Activated CD8-positive, alpha-beta memory T cell treated with anti-CD3 and anti-CD28 coated beads, Interleukin-2, amount 50 U/mL, for 1 hour (primary cell): ENCODE results near the gene ZNF581.

Source experiments
- DNase-seq: peaks from one replicate; pipeline ENCODE4 v3.0.0-alpha.2; 2020; ENCODE audit errors: extremely low read depth

ZNF581 gene

DNA sequence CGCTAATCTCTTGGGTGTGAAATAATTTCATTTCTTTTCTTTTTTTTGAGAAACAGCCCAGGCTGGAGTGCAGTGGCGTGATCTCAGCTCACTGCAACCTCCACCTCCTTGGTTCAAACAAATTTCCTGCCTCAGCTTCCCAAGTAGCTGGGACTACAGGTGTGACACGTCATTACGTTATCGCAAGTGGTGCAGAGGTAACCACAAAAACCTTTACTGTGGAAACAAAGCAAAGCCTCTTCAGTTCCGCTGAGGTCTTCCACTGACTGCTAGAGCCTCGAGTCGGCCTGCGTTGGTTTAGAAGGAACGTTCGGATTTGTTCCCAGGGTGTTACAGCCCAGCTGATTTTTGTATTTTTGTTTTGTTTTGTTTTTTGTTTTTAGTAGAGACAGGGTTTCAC lies 17.1 kb upstream of the ZNF581 start:
- no peak for DNase-seq

DNA sequence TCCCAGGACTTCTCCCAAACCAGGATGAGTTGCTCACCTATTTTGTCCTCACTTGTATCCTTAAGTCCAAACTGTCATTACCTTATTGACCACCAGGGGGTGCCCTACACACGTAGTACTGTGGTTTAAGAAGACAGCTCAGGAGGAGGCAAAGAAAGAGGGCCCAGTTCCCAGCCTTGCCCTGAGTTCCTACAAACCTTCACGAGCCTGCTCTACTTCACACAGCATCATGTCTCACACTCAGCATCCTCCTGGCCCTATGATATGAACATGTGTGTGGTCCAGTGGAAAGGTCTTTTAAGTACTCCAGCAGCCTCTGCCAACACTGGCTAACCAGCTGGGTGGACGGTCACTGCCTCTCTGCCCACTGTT lies 11.0 kb upstream of the ZNF581 start:
- peak; percentile 82 for DNase-seq

DNA sequence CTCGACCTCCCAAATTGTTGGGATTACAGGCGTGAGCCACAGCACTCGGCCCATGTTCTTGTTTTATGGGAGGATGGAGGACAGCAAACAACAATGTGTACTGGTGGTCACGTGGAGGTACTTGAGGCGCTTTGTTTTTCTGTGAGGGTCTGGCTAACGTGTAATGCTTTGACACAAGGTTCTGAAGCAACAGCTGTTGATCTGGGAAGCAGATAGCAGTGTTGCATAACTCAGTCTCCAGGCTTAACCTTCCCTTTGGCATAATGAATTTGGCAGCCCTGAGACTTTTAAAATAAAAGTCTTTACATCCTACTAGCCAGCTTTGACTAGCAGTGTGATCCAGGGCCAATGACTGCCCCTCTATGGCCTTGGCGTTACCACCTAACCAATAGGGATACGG lies 9.6 kb upstream of the ZNF581 start:
- no peak for DNase-seq

DNA sequence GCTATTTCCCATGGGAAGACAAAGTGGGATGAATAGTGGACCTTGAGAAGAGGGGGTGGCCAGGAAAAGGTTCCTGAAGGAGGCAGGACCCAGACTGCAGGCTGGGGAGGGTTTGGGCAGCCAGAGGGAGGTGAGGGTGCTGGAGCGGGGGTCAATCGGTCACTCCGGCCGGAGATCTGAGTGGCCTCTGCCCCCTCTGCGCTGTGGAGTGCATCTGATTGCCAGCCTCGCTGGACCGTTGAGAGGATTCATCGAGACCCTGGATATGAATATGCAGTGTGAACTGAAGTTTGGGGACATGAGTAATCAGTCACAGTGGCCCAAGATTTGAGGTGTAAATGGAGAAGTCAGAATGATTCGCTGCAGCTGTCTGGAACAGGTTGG lies 8.1 kb upstream of the ZNF581 start:
- DNase-seq: no peak

DNA sequence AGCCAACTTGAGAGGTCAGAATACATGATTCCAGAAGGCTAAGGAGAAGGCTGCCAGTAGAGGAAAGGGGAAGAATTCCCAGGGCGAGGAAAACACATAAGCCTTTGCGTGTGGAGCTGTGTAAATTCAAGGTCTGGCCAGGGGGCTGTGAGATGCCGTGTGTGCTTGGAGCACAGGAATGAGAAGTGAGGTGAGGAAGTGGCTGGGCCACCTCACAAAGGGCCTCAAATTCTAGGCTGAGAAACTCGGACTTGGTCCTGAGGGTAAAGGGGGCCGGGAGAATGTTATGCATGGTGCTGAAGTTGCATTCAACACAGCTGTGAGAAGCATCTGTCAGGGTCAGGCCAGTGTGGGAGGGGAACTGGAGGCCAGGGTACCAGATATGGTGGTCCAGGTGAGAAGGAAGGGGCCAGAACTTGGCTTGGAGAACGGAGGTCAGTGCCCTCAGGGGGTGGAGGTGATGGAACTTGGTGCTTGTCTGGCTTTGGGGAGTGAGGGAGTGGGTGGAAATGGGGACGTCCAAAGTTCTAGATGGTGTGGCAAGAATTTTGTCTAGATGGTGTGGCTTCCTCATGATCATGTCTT lies 7.5 kb upstream of the ZNF581 start:
- no peak for DNase-seq

DNA sequence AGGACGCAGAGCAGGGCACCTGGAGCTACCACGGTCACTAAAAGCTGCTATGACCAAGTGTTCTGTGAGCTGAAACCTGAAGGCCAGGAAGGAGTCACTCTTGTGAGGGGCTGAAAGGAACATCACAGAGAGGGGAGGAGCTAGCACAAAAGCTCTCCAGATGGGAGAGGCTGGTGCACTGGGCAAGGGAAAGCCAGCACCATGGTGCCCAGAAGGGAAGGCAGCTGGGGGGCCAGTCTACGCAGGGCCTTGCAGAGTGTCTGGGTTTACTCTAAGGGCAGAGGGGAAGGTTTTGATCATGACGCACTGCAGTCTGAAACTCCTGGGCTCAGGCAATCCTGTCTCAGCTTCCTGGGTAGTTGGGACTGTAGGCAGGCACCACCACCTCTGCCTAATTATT lies 6.7 kb upstream of the ZNF581 start:
- no peak for DNase-seq

DNA sequence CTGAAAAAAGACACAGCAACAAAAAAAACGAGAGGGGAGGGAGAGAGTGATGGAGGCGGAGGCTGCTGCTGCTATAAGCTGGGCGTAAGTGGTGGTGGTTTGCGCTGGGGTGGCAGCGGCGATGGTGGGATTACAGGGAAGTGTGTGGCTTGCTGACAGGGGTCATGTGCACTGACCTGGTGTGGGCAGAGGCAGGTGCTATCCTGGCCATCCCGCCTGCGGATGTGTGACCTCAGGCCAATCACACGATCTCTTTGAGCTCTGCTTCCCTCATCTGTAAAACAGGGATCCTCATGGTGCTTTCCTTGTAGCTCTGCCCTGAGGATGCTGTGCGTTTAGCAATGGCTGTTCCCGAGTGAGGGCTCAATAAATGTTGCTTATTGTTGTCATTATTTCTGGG lies 5.9 kb upstream of the ZNF581 start:
- DNase-seq: no peak

DNA sequence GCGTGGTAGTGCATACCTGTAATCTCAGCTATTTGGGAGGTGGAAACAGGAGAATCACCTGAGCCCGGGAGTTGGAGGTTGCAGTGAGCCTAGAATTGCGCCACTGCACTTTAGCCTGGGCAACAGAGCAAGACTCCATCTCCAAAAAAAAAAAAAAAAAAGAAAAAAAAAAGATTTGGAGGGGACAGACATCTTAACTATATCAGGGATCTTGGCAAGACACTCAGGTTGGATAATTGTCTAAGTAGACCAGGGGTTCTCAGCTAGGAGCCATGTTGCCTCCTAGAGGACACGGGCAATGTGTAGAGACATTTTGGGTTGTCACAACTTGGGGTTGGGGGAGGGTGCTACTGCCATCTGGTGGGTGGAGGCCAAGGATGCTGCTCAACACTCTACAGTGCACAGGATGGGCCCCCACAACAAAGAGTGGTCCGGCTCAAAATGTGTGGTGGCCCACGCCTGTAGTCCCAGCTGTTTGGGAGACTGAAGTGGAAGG lies 4.5 kb upstream of the ZNF581 start:
- no peak for DNase-seq

DNA sequence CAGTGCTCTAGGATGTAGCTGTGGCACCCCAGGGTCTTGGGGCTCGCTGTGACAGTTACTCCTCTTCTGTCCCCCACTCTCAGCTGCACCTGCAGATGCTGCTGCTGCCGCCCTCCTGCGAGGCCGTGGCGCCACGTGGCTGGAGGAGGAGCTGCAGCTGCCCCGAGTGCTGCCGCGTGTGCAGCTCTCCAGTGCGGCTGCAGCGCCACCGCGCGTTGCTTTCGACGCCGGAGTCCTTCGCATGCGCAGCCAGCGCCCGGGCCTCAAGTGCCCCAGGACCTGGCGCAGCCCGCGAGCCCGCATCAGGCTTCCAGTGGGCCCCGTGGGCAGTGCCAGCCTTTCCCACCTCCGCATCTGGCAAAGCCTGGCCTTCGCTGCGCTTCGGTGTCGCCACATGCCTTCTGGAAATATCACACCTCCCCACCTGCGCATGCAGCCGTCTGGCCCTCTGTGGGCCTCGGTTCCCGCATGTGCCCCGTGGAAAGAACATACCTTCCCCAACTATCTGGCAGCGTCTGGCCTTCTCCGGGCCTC lies 3.3 kb upstream of the ZNF581 start:
- no peak for DNase-seq

DNA sequence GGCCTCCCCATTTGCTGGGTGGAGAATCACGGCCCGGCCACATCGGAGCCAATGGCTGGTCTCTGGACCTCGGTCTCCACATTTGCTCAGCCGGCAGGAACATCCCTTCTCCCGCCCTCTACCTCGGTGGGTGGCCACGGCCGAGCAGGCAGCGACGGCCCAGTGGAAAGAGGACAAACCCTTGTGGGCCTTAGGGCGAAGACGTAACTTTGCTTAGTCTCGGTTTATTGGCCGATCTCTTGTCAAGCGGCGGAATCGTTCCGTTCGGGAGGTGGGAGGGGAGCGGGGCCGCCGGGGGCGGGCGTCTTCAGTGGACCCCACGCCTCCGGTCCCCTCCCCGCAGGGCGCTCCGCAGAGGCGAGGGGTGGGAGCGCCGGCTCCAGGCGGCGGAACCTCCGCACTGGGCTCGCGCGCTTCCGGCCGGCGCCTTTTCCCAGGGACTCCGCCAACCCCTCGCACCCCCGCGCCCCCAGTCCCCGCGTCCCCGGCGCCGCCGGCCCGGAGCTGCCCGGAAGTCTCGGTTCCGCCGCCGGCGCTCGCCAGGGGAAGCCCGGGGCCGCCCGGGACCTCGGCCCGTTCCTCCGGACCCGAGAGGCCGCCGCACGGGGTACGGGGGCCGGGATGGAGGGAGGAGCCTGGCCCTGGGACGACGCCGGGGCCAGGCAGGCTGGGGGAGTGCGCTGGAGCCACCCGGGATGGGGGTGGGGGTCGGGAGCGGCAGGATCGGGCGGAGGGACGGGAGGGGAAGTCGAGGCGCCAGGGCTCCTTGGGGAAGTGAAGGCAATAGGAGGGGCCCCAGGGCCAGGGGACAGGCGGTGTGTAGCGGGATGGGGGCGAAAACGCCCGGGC lies 2.6 kb upstream of the ZNF581 start, which contains the start of gene ZNF580:
Gene ZNF580, plus strand, starts transcription at position 426 of the 849 bp plus-strand sequence. CDS start 1,507 bp downstream, outside the sequence.
- no peak for DNase-seq

DNA sequence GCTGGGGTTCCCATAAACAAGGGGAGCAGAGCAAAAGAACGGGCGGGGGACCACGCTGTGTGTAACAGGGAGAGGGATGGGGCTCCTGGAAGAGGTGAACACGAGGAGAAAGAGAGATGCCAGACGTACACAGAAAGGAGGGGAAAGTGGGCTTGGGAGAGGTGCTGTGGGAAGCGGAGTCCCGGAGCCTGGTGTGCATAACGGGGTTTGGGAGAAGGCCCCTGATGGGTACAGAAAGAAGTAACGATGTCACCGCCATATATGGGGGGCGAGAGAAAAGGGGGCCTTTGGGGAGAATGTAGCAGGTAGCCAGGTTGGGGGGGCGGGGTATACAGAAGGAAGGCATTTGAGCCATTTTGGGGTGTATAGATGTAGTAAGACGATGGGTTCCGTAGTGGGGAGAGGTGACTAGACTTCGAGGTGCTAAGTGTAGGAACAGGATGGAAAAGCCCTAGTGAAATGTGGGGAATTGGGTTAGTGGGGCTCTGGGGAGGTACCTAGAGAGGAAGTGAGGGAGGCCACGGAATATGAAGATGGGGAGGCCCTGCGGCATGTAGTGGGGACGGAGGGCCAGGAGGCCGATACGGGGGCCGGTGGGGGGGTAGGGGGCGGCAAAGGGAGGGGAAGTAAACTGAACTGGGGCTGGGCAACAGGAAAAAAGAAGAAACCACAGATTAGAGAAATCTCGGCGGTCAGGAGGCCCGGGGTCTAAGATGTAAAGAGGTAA lies 1.9 kb upstream of the ZNF581 start:
- no peak for DNase-seq

DNA sequence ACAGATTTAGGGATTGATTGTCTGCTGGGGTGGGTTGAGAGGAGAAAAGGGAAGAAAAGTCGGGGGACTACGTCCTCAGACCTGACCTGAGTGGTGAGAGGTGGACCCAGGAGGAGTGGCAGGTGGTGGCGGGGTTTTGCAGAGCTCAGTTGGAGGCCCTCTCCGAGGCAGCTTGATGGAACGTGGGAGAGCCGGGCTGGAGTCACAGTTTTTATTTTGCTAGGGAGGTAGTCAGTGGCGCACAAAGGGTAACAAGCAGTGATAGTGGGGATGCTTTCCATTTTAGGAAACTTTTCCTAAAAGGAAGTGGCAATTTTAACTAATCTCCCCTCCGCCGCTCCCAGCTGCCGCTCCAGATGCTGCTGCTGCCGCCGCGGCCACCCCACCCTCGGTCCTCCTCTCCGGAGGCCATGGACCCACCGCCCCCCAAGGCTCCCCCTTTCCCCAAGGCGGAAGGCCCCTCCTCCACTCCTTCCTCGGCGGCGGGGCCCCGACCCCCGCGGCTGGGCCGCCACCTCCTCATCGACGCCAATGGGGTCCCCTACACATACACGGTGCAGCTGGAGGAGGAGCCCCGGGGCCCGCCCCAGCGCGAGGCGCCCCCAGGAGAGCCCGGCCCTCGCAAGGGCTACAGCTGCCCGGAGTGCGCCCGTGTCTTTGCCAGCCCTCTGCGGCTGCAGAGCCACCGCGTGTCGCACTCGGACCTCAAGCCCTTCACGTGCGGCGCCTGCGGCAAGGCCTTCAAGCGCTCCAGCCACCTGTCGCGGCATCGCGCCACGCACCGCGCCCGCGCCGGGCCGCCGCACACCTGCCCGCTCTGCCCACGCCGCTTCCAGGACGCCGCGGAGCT lies 1.1 kb upstream of the ZNF581 start:
- DNase-seq: no peak

DNA sequence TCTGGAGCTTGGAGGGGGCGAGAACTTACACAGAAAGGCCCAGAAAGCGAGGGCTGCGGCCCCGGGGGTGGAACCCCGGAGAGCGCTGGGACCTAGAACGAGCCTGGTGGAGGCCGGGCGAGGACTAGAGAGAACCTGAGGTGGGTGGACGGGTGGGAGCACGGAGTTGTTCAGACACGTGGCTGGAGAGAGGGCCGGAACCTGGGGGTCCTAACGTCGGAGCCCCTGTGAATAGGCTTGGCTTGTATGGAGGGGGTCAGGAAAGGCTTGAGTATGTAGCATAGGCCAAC lies 383 bp downstream of the ZNF581 start:
- no peak for DNase-seq

DNA sequence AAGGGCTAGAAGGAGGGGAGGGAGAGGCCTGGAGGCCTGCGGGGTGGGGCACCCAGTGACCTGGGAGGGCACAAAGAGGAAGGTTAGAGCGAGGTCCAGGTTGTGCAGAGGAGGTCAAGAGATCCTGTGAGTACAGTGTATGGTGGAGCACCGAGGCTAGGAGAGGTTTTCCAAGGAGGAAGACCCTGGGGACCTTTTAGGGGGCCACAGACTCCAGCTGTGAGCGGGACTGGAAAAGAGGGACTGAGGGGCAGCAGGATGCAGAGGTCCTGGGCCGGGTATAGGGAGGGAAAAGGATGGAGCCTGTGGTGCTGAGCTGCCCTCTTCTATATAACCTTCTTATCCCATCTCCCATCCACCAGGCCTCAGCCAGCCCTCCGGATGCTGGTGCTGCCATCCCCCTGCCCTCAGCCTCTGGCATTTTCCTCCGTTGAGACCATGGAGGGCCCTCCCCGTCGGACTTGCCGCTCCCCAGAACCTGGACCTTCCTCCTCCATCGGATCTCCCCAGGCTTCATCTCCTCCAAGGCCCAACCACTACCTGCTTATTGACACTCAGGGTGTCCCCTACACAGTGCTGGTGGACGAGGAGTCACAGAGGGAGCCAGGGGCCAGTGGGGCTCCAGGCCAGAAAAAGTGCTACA lies 863 bp downstream of the ZNF581 start:
- no peak for DNase-seq

DNA sequence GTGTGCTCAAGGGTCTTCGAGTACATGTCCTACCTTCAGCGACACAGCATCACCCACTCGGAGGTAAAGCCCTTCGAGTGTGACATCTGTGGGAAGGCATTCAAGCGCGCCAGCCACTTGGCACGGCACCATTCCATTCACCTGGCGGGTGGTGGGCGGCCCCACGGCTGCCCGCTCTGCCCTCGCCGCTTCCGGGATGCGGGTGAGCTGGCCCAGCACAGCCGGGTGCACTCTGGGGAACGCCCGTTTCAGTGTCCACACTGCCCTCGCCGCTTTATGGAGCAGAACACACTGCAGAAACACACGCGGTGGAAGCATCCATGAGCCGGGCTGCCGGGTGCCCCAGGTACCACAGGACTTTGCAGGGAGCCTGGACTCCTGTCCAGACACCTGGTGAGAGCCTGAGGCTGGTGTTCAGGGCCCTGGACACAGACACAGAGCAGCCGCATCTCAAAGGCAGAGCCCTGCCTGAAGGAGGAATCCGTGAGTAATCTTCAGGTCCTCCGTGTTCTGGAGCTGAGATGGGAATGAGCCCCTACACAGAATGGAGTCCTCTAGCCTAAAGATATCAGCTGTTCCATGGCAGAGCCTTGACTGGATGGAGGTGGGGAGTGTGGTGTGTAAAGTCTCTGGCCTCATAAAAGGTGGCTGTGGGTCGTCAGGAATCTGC lies 1.5 kb downstream of the ZNF581 start:
- DNase-seq: no peak

DNA sequence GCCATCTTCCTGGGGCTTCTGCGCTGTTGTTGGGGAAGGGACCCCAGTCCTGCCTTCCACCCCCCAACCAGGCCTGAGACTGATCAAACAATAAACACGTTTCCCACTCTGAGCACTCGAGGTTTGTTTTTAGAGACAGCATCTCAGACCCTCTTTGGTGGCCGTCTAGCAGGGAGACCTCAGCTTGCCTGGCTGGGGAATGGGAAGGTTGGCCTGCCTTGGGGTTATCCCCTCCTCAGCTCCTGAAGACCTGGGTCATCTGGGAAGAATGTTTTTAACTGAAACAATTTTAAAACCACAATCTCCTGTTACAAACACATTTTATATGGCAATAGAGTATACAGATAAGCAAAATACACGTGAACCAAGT lies 2.0 kb downstream of the ZNF581 start:
- no peak for DNase-seq

DNA sequence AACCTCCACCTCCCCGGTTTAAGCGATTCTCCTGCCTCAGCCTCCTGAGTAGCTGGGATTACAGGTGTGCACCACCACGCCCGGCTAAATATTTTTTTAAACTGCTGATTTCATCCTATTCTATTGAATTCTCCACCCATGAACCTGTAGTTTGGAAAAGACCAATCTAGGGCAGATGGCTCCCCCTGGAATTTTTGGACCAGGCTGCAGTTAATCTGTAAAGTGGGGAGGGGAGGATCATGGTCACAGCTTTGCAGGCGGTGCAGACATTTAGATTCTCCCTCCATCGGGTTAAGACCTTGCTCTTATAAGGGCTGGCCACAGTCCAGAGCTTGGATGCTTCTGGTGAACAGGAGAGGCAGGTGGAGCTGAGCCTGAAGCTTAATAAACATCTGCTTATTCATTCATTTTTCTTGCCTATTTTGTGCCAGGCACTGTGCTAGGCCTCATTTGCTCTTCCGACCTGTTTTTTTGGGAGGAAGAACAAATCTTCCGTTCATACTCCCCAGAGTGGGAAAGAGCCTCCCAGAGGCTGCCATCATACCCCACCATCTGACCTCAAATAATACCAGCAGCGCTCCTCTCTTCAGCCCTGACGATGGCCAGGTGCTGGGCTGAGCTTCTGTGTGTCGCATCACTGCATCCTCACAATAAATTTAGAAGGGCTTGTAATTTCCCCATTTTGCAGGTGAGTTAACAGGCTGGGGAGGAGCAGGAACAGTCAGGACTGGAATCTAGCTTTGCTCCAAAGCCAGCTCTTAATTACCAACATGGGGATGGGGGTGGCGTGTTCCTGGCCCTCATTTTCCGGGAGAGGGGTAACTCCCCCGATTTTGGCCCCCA lies 3.7 kb downstream of the ZNF581 start:
- no peak for DNase-seq

DNA sequence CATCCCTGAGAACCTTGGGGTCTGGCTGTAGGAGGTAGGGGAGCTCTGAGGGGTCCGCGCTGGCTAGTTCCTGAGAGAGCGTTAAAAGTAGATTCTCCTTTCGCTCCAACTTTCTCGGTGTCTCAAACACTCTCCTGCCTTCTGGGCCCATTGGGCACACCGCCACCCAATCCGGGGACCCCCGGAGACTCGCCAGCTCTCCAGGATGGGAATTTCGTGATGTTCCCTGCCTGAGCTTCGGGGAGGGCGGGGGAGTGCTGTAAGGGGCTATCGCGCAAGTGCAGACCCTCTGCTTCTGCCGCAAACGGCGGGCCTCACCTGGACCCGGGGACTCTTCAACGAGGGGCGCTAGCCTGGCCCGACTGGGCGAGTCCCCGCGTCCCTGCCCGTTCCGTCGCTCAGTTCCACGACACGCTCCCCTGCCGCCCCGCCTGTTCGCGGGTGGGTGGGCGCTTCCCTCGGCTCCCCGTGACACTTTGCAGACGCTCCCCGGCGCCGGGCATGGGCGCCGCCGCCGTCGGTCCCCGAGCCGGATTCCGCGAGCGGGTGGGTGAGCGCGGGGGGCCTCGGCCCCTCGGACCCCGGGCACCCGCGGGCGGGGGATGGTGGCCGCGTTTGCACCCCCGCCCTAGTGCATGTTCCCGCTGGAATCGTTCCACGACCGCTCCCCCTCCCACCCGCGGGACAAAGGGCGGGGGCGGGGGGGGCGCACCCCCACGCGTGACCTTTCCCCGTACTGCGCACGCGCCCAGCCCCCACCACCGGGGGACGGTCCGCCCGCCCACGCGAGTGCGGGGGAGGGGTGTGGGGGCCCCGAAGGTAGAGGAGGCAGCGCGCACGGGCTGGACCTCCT lies 4.5 kb downstream of the ZNF581 start, which contains the start of gene CCDC106:
Gene CCDC106, plus strand, starts transcription at position 481 of the 853 bp plus-strand sequence. CDS start 835 bp downstream, outside the sequence.
- no peak for DNase-seq
